Cardiac muscle cell (in vitro differentiated cells and primary cell): ENCODE results near the gene BBC3. TPM values are rescaled to one million over a fixed set of nuclear protein-coding genes. Genes with fewer than 3 reads are reported as not detected.

ENCODE experiments used
- DNase-seq, 2 donors: peaks; one replicate each; pipeline versions ENCODE4 v3.0.0 to v3.0.0-alpha.2; 2010 to 2017; ENCODE audit warnings: low read depth in 1 of 2, low spot score in 1 of 2
- H3K27ac ChIP-seq: fragments of 200-600 bp; sonication (generic); 2 replicates; pipeline ENCODE4 v1.5.1; 2016
- H3K27me3 ChIP-seq: fragments of 200-600 bp; sonication (generic); 2 replicates; pipeline ENCODE4 v1.6.0; 2016; ENCODE audit warnings: control low read depth
- H3K36me3 ChIP-seq: fragments of 200-600 bp; sonication (generic); 2 replicates; pipeline ENCODE4 v1.5.1; 2016; ENCODE audit warnings: control low read depth
- H3K4me1 ChIP-seq: fragments of 200-600 bp; sonication (generic); 2 replicates; pipeline ENCODE4 v1.8.1; 2017; ENCODE audit warnings: low read depth, mild to moderate bottlenecking, mixed run types
- H3K4me3 ChIP-seq: fragments of 200-600 bp; sonication (generic); 2 replicates; pipeline ENCODE4 v1.5.1; 2016; ENCODE audit warnings: mild to moderate bottlenecking
- H3K9me3 ChIP-seq: fragments of 200-600 bp; sonication (generic); 2 replicates; pipeline ENCODE4 v1.5.1; 2017; ENCODE audit warnings: low read depth, mild to moderate bottlenecking, control low read depth
- polyA plus RNA-seq: library from polyadenylated mRNA; unstranded; fragments of >200 nt; fragmentation: Nextera tagmentation; extraction: Ambion mirVana; gene quantifications from 2 replicates; pipeline ENCODE4 v1.2.1, GENCODE V29; 2016
- total RNA-seq: library from RNA; depleted of rRNA; stranded (reverse); fragments of >200 nt; gene quantifications from 2 replicates; pipeline ENCODE4 v1.2.3, GENCODE V29; 2016
- TF ChIP-seq, protein P1 (sequence below): IDR thresholded peaks from 2 replicates; pipeline ENCODE4 v1.5.1; 2012; ENCODE audit warnings: low read depth, mild to moderate bottlenecking, low read length

Gene BBC3
- total and polyA plus RNA-seq, 2 experiments from 2014 or later, result 12.9 to 21.5 TPM

DNA sequence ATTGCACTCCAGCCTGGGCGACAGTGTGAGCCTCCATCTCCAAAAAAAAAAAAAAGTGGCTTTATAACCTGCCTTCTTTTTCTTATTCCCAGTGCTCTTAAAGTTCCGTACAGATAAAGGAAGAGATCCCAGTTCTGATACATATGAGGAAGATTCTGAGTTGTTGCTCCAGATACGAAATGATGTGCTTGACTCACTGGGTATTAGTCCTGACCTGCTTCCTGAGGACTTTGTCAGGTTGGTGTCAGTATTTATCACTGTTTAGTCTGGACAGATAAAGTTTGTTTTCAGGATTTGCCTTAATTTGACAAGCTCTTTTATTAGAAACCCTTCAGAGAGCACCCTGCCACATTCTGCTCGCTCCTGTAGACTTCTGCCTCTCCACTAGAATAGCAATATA lies 33.9 kb downstream of the BBC3 start:
- no peak for DNase-seq
- TF ChIP-seq, protein P1, sequence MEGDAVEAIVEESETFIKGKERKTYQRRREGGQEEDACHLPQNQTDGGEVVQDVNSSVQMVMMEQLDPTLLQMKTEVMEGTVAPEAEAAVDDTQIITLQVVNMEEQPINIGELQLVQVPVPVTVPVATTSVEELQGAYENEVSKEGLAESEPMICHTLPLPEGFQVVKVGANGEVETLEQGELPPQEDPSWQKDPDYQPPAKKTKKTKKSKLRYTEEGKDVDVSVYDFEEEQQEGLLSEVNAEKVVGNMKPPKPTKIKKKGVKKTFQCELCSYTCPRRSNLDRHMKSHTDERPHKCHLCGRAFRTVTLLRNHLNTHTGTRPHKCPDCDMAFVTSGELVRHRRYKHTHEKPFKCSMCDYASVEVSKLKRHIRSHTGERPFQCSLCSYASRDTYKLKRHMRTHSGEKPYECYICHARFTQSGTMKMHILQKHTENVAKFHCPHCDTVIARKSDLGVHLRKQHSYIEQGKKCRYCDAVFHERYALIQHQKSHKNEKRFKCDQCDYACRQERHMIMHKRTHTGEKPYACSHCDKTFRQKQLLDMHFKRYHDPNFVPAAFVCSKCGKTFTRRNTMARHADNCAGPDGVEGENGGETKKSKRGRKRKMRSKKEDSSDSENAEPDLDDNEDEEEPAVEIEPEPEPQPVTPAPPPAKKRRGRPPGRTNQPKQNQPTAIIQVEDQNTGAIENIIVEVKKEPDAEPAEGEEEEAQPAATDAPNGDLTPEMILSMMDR, result no peak
- Histone ChIP-seq H3K4me1 (no peaks in the 10 kb centered on the region), H3K27ac (no peak overlapping the region), H3K4me3 (no peak overlapping the region), H3K27me3 (no peaks in the 10 kb centered on the region), H3K9me3 (no peaks in the 10 kb centered on the region), H3K36me3 (peaks cover 9% of the 10 kb centered on the region)

DNA sequence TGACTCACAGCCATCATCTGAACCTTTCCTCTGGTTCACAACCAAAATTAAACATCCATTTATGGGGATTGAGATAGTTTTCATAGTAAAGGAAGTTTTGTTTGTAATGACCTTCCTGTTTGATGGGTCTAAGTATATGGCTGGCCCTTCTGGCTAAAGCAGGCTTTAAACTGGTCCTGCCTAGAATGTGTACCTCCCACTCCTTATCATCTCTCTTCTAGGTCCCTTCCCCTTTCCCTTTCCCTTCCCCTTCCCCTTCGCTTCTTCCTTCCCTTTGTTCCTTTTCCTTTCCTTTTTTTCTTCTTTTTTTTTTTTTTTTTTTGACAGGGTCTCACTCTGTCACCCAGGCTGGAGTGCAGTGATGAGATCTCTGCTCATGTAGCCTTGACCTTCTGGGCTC lies 35.6 kb downstream of the BBC3 start:
- Histone ChIP-seq H3K36me3 (peaks cover 9% of the 10 kb centered on the region), H3K4me3 (no peak overlapping the region), H3K27ac (no peak overlapping the region), H3K4me1 (peaks cover 5% of the 10 kb centered on the region), H3K27me3 (no peaks in the 10 kb centered on the region), H3K9me3 (no peaks in the 10 kb centered on the region)
- TF ChIP-seq, protein P1, result no peak
- DNase-seq, result no peak

DNA sequence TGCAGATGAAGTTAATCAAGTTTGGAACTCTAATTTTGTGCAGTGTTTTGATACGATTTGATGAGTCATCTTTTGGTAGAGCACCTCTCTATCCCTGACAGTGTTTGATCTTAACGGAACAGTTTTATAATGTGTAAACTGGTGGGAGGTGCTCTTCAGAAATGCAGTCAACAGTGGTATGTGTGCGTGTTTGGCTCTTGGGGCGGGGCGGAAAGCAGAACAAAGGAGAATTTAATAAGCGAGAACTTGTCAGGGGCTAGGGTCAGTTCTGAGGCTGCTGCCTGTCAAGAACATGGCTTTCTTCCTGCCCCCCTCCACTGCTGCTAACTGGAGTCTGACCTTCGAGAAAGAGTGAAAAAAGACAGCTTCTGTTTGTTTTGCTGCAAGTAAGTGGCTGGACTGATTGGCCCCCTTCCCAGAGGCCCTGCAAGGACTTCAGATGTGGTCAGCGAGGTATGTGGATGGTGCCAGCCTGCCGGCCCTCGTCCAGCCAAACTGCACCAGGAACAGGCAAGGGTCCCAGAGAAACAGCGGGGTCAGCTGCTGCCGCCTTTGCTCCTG lies 40.8 kb downstream of the BBC3 start:
- Histone ChIP-seq H3K9me3 (no peaks in the 10 kb centered on the region), H3K4me3 (no peak overlapping the region), H3K27me3 (no peaks in the 10 kb centered on the region), H3K4me1 (peaks cover 38% of the 10 kb centered on the region), H3K36me3 (no peaks in the 10 kb centered on the region), H3K27ac (peak overlapping the region; percentile 79)
- DNase-seq, result peak; percentile 41 to 89
- TF ChIP-seq, protein P1, result no peak

DNA sequence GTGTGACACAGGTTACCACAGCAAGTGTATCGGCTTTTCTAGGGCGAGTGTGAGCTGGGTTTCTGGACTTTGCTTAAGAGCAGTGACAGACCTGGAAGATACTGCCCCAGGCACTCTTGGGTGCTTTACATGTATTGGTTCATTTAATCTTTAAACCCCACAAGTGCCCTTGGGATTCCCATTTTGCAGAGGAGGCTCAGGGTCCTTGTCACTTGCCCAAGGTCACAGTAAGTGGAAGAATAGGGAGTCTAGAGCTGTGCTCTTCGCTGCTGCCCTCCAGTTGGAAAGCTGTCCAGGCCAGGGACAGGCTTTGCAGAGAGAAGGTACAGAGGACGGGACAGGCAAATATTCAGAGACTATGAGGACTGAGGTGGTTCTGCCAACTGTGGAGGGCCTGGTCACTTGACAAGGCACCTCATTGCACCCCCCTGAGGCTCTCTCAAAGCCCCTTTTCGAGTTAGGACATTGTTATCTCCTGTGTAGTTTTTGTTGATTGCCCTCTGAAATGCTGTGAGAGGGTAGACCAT lies 42.4 kb downstream of the BBC3 start:
- TF ChIP-seq, protein P1, result no peak
- peak overlapping the region; percentile 79 for H3K27ac ChIP-seq
- H3K4me1 ChIP-seq, result peaks cover 38% of the 10 kb centered on the region
- H3K36me3 ChIP-seq, result no peaks in the 10 kb centered on the region
- no peaks in the 10 kb centered on the region for H3K9me3 ChIP-seq
- no peak overlapping the region for H3K4me3 ChIP-seq
- H3K27me3 ChIP-seq, result no peaks in the 10 kb centered on the region
- DNase-seq, result no peak

DNA sequence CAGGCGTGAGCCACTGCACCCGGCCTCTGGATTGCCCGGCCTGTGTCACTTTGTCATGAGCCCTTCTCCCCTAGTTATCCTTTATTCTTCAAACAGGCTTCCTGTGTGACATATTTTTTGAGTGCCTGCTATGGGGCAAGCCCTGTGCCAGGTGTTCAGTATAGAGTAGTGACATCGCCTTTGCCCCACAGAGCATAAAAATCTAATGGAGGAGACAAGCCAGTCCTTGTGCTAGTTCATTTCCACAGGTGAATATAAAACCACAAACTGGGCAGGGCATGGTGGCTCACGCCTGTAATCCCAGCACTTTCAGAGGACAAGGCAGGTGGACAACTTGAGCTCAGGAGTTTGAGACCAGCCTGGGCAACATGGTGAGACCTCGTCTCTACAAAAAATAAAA lies 43.2 kb downstream of the BBC3 start:
- H3K4me3 ChIP-seq, result no peak overlapping the region
- H3K4me1 ChIP-seq, result peaks cover 38% of the 10 kb centered on the region
- peak overlapping the region; percentile 77 for H3K27ac ChIP-seq
- no peaks in the 10 kb centered on the region for H3K9me3 ChIP-seq
- TF ChIP-seq, protein P1, result no peak
- H3K27me3 ChIP-seq, result no peaks in the 10 kb centered on the region
- DNase-seq, result no peak
- H3K36me3 ChIP-seq, result no peaks in the 10 kb centered on the region

DNA sequence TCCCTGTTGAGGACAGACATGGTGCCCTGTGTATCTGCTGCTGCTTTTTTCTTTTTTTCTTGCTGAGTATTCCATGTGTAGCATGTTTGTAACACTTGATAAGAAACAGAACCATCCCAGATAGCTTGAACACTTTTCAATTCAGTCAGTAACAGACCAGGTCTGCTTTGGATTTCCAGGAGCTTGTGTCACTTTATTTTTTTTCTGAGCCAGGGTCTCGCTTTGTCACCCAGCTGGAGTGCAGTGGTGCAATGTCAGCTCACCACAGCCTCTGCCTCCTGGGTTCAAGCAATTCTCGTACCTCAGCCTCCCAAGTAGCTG lies 43.7 kb downstream of the BBC3 start:
- Histone ChIP-seq H3K4me3 (no peak overlapping the region), H3K9me3 (no peaks in the 10 kb centered on the region), H3K36me3 (no peaks in the 10 kb centered on the region), H3K4me1 (peaks cover 38% of the 10 kb centered on the region), H3K27ac (peak overlapping the region; percentile 77), H3K27me3 (no peaks in the 10 kb centered on the region)
- peak in 1 of 2 donors; percentile 32 for DNase-seq
- TF ChIP-seq, protein P1, result no peak
